Measurements from ENCODE around the gene MAP3K13. TPM values are rescaled to one million over a fixed set of nuclear protein-coding genes. Genes with fewer than 3 reads are reported as not detected.

The MAP3K13 gene
- total RNA-seq, 2 donors from 2014 or later = 16.9 to 29.3 TPM

- H3K27ac Mint-ChIP-seq = no peak overlapping the region
- ATAC-seq (replicated peaks in 1 of 2) = no peak
- DNase-seq = no peak
- H3K4me3 Mint-ChIP-seq = no peak overlapping the region
- no peaks in the 10 kb centered on the region for H3K27me3 Mint-ChIP-seq (ENCODE audit: low read depth)
- no peaks in the 10 kb centered on the region for H3K36me3 Mint-ChIP-seq (ENCODE audit: insufficient read depth in 2 of 2)
- H3K4me1 Mint-ChIP-seq (ENCODE audit: low read depth) = peaks cover 12% of the 10 kb centered on the region
- H3K9me3 Mint-ChIP-seq = no peaks in the 10 kb centered on the region
Measured at GRCh38 chr3:185330238-185330637, 32.7 kb upstream of the MAP3K13 start.

GRCh38 chr3:185330644-185331043, 32.3 kb upstream of the MAP3K13 start:
- no peak for ATAC-seq (replicated peaks in 1 of 2)
- Mint-ChIP-seq H3K27ac (no peak overlapping the region), H3K27me3 (ENCODE audit: low read depth) (no peaks in the 10 kb centered on the region), H3K9me3 (no peaks in the 10 kb centered on the region), H3K4me3 (no peak overlapping the region), H3K4me1 (ENCODE audit: low read depth) (peaks cover 13% of the 10 kb centered on the region), H3K36me3 (ENCODE audit: insufficient read depth in 2 of 2) (no peaks in the 10 kb centered on the region)
- no peak for DNase-seq

- Mint-ChIP-seq H3K27me3 (ENCODE audit: low read depth) (no peaks in the 10 kb centered on the region), H3K36me3 (ENCODE audit: insufficient read depth in 2 of 2) (no peaks in the 10 kb centered on the region), H3K27ac (no peak overlapping the region), H3K9me3 (no peaks in the 10 kb centered on the region), H3K4me1 (ENCODE audit: low read depth) (peaks cover 18% of the 10 kb centered on the region), H3K4me3 (peak overlapping the region in 1 of 2 donors; percentile 25)
- DNase-seq (no peak), ATAC-seq (replicated peaks in 1 of 2) (peak; percentile 77 to 81)
Measured at GRCh38 chr3:185332026-185332735, 30.8 kb upstream of the MAP3K13 start.

GRCh38 chr3:185335799-185336198, 27.1 kb upstream of the MAP3K13 start:
- no peaks in the 10 kb centered on the region for H3K36me3 Mint-ChIP-seq (ENCODE audit: insufficient read depth in 2 of 2)
- H3K9me3 Mint-ChIP-seq = no peaks in the 10 kb centered on the region
- H3K27ac Mint-ChIP-seq = no peak overlapping the region
- DNase-seq (no peak), ATAC-seq (replicated peaks in 1 of 2) (peak; percentile 62 to 83)
- H3K4me1 Mint-ChIP-seq (ENCODE audit: low read depth) = peaks cover 18% of the 10 kb centered on the region
- H3K4me3 Mint-ChIP-seq = no peak overlapping the region
- H3K27me3 Mint-ChIP-seq (ENCODE audit: low read depth) = no peaks in the 10 kb centered on the region

- peaks cover 15% of the 10 kb centered on the region for H3K4me1 Mint-ChIP-seq (ENCODE audit: low read depth)
- no peaks in the 10 kb centered on the region for H3K36me3 Mint-ChIP-seq (ENCODE audit: insufficient read depth in 2 of 2)
- H3K27ac Mint-ChIP-seq = no peak overlapping the region
- no peaks in the 10 kb centered on the region for H3K9me3 Mint-ChIP-seq
- no peak for ATAC-seq (replicated peaks in 1 of 2)
- DNase-seq = no peak
- no peak overlapping the region for H3K4me3 Mint-ChIP-seq
- no peaks in the 10 kb centered on the region for H3K27me3 Mint-ChIP-seq (ENCODE audit: low read depth)
Measured at GRCh38 chr3:185337231-185337816, 25.6 kb upstream of the MAP3K13 start.

GRCh38 chr3:185339945-185340344, 23.0 kb upstream of the MAP3K13 start:
- Mint-ChIP-seq H3K4me1 (ENCODE audit: low read depth) (peaks cover 9% of the 10 kb centered on the region), H3K9me3 (no peaks in the 10 kb centered on the region), H3K4me3 (no peak overlapping the region), H3K36me3 (ENCODE audit: insufficient read depth in 2 of 2) (no peaks in the 10 kb centered on the region), H3K27ac (no peak overlapping the region), H3K27me3 (ENCODE audit: low read depth) (no peaks in the 10 kb centered on the region)
- ATAC-seq (replicated peaks in 1 of 2) = no peak
- DNase-seq = no peak

- no peaks in the 10 kb centered on the region for H3K27me3 Mint-ChIP-seq (ENCODE audit: low read depth)
- DNase-seq = no peak
- H3K36me3 Mint-ChIP-seq (ENCODE audit: insufficient read depth in 2 of 2) = no peaks in the 10 kb centered on the region
- H3K9me3 Mint-ChIP-seq = no peaks in the 10 kb centered on the region
- no peak overlapping the region for H3K4me3 Mint-ChIP-seq
- no peak for ATAC-seq (replicated peaks in 1 of 2)
- no peak overlapping the region for H3K27ac Mint-ChIP-seq
- H3K4me1 Mint-ChIP-seq (ENCODE audit: low read depth) = peaks cover 8% of the 10 kb centered on the region
Measured at GRCh38 chr3:185340751-185341150, 22.2 kb upstream of the MAP3K13 start.

GRCh38 chr3:185341616-185342458, 21.1 kb upstream of the MAP3K13 start:
- H3K4me3 Mint-ChIP-seq = no peak overlapping the region
- no peak for DNase-seq
- H3K27ac Mint-ChIP-seq = no peak overlapping the region
- no peaks in the 10 kb centered on the region for H3K9me3 Mint-ChIP-seq
- H3K27me3 Mint-ChIP-seq (ENCODE audit: low read depth) = no peaks in the 10 kb centered on the region
- peaks cover 4% of the 10 kb centered on the region for H3K4me1 Mint-ChIP-seq (ENCODE audit: low read depth)
- no peak for ATAC-seq (replicated peaks in 1 of 2)
- H3K36me3 Mint-ChIP-seq (ENCODE audit: insufficient read depth in 2 of 2) = no peaks in the 10 kb centered on the region

- Mint-ChIP-seq H3K27me3 (ENCODE audit: low read depth) (no peaks in the 10 kb centered on the region), H3K4me1 (ENCODE audit: low read depth) (peaks cover 4% of the 10 kb centered on the region), H3K27ac (no peak overlapping the region), H3K9me3 (no peaks in the 10 kb centered on the region), H3K36me3 (ENCODE audit: insufficient read depth in 2 of 2) (no peaks in the 10 kb centered on the region), H3K4me3 (no peak overlapping the region)
- no peak for ATAC-seq (replicated peaks in 1 of 2)
- no peak for DNase-seq
Measured at GRCh38 chr3:185342459-185343174, 20.3 kb upstream of the MAP3K13 start.

GRCh38 chr3:185347399-185347798, 15.5 kb upstream of the MAP3K13 start:
- DNase-seq = no peak
- Mint-ChIP-seq H3K27ac (no peak overlapping the region), H3K4me3 (no peak overlapping the region), H3K27me3 (ENCODE audit: low read depth) (peaks cover 9% of the 10 kb centered on the region), H3K4me1 (ENCODE audit: low read depth) (peaks cover 4% of the 10 kb centered on the region), H3K36me3 (ENCODE audit: insufficient read depth in 2 of 2) (no peaks in the 10 kb centered on the region), H3K9me3 (no peaks in the 10 kb centered on the region)
- no peak for ATAC-seq (replicated peaks in 1 of 2)

GRCh38 chr3:185350841-185351240, 12.1 kb upstream of the MAP3K13 start:
- peaks cover 27% of the 10 kb centered on the region for H3K27me3 Mint-ChIP-seq (ENCODE audit: low read depth)
- ATAC-seq (replicated peaks in 1 of 2) (no peak), DNase-seq (no peak)
- H3K27ac Mint-ChIP-seq = no peak overlapping the region
- H3K9me3 Mint-ChIP-seq = no peaks in the 10 kb centered on the region
- H3K36me3 Mint-ChIP-seq (ENCODE audit: insufficient read depth in 2 of 2) = no peaks in the 10 kb centered on the region
- no peaks in the 10 kb centered on the region for H3K4me1 Mint-ChIP-seq (ENCODE audit: low read depth)
- no peak overlapping the region for H3K4me3 Mint-ChIP-seq

GRCh38 chr3:185351396-185351795, 11.5 kb upstream of the MAP3K13 start:
- H3K27ac Mint-ChIP-seq = no peak overlapping the region
- H3K4me1 Mint-ChIP-seq (ENCODE audit: low read depth) = no peaks in the 10 kb centered on the region
- H3K4me3 Mint-ChIP-seq = no peak overlapping the region
- no peak for ATAC-seq (replicated peaks in 1 of 2)
- no peaks in the 10 kb centered on the region for H3K9me3 Mint-ChIP-seq
- DNase-seq = no peak
- peaks cover 30% of the 10 kb centered on the region for H3K27me3 Mint-ChIP-seq (ENCODE audit: low read depth)
- no peaks in the 10 kb centered on the region for H3K36me3 Mint-ChIP-seq (ENCODE audit: insufficient read depth in 2 of 2)

GRCh38 chr3:185353225-185353624, 9.7 kb upstream of the MAP3K13 start:
- H3K36me3 Mint-ChIP-seq (ENCODE audit: insufficient read depth in 2 of 2) = no peaks in the 10 kb centered on the region
- no peaks in the 10 kb centered on the region for H3K9me3 Mint-ChIP-seq
- DNase-seq = no peak
- no peak for ATAC-seq (replicated peaks in 1 of 2)
- H3K27me3 Mint-ChIP-seq (ENCODE audit: low read depth) = peaks cover 43% of the 10 kb centered on the region
- H3K4me1 Mint-ChIP-seq (ENCODE audit: low read depth) = no peaks in the 10 kb centered on the region
- no peak overlapping the region for H3K27ac Mint-ChIP-seq
- H3K4me3 Mint-ChIP-seq = no peak overlapping the region
